K562 (cell line): ENCODE measurements around the gene HNRNPK. TPM values are rescaled to one million over a fixed set of nuclear protein-coding genes. Genes with fewer than 3 reads are reported as not detected.

ENCODE experiments used
- ATAC-seq: fragments of 200-7000 bp; cut with Tn5 transposase; 3 replicates; pipeline ENCODE4 v1.9.1; 2020; ENCODE audit warnings: moderate library complexity
- BruUV-seq: library from RNA; stranded (reverse); fragments of 400-500 nt; replicated peaks from 2 replicates; lab custom pipeline; 2021; lab: Mats Ljungman, UMichigan
- CTCF ChIA-PET: fragments of 300-600 bp; formaldehyde crosslinking; extraction: SDS; loops from one replicate; lab custom pipeline; 2021; ENCODE audit warnings: low intra/inter-chr PET ratio; lab: Yijun Ruan, JAX
- POLR2A ChIA-PET: fragments of 300-600, 350-650 bp; sonication (Branson Sonifier 250); formaldehyde crosslinking; extraction: SDS; loops from one replicate; lab custom pipeline; 2021; ENCODE audit warnings: antibody characterized with exemption, inconsistent platforms; lab: Yijun Ruan, JAX
- DNase-seq, 4 experiments: peaks; one replicate each; pipeline versions ENCODE4 v3.0.0 to v3.0.0-alpha.2; 2011 to 2018; ENCODE audit warnings: low spot score in 3 of 4, mixed read lengths in 3 of 4; ENCODE audit errors: extremely low read depth in 1 of 4
- FAIRE-seq: peaks from 2 replicates; lab custom pipeline; 2011; peaks lifted over from hg19 to GRCh38; lab: Jason Lieb, UNC
- H2AFZ ChIP-seq: 2 replicates; pipeline ENCODE4 v1.6.0; 2011; ENCODE audit warnings: low read depth, low read length, control low read depth, inconsistent platforms
- H3K27ac ChIP-seq: fragments of 200-600 bp; 3 replicates; pipeline ENCODE4 v1.8.0; 2011; ENCODE audit warnings: low read depth, mild to moderate bottlenecking, control low read depth, inconsistent platforms, low read length, moderate library complexity, mixed read lengths; ENCODE audit errors: extremely low read depth
- H3K27me3 ChIP-seq, 2 experiments: fragments of 300-600 bp in 1 of 2; 2 replicates in 1 of 2; 3 replicates in 1 of 2; pipeline versions ENCODE4 v1.6.0 to v1.8.0; 2011; ENCODE audit warnings: inconsistent platforms in 2 of 2, low read length in 2 of 2, mild to moderate bottlenecking in 1 of 2, mixed read lengths in 1 of 2, moderate library complexity in 1 of 2; ENCODE audit not compliant: control insufficient read depth in 2 of 2, insufficient read depth in 2 of 2
- H3K36me3 ChIP-seq: fragments of 300-600 bp; 3 replicates; pipeline ENCODE4 v1.8.0; 2011; ENCODE audit warnings: mild to moderate bottlenecking, low read length, inconsistent platforms; ENCODE audit not compliant: control insufficient read depth, insufficient read depth
- H3K4me1 ChIP-seq, 2 experiments: fragments of 200-600 bp in 1 of 2; replicated peaks in 1 of 2; 2 replicates in 1 of 2; 3 replicates in 1 of 2; pipeline versions ENCODE4 v1.5.1 to v1.8.0; 2011; ENCODE audit warnings: inconsistent platforms in 2 of 2, low read length in 2 of 2, mild to moderate bottlenecking in 1 of 2, mixed read lengths in 1 of 2, moderate library complexity in 1 of 2; ENCODE audit not compliant: control insufficient read depth in 2 of 2, insufficient read depth in 2 of 2
- H3K4me2 ChIP-seq: 2 replicates; pipeline ENCODE4 v1.6.1; 2011; ENCODE audit warnings: low read length, control low read depth, inconsistent platforms, mixed read lengths; ENCODE audit not compliant: insufficient read depth
- H3K4me3 ChIP-seq: fragments of 200-600 bp; sonication (generic), shearing (Covaris generic); 2 replicates; pipeline ENCODE4 v1.5.1; 2016; ENCODE audit warnings: control low read depth, inconsistent platforms
- H3K79me2 ChIP-seq: fragments of 200-600 bp; 3 replicates; pipeline ENCODE4 v1.8.0; 2011; ENCODE audit warnings: low read length, inconsistent platforms; ENCODE audit not compliant: control insufficient read depth, insufficient read depth
- H3K9ac ChIP-seq, 2 experiments: 2 replicates each; pipeline versions ENCODE4 v1.6.0 to v1.6.1; 2011; ENCODE audit warnings: low read depth in 2 of 2, low read length in 2 of 2, control low read depth in 1 of 2, inconsistent platforms in 1 of 2, mild to moderate bottlenecking in 1 of 2, mixed read lengths in 1 of 2; ENCODE audit not compliant: insufficient read depth in 1 of 2
- H3K9me1 ChIP-seq: one replicate; pipeline ENCODE4 v1.6.0; 2011; ENCODE audit warnings: inconsistent platforms, mild to moderate bottlenecking, low read length, moderate library complexity; ENCODE audit not compliant: control insufficient read depth, insufficient read depth
- H3K9me3 ChIP-seq: replicated peaks from 2 replicates; pipeline ENCODE4 v1.5.1; 2011; ENCODE audit warnings: low read depth, low read length, inconsistent platforms; ENCODE audit not compliant: control insufficient read depth, insufficient read depth
- H4K20me1 ChIP-seq: replicated peaks from 2 replicates; pipeline ENCODE4 v1.6.1; 2011; ENCODE audit warnings: low read length, inconsistent platforms, mixed read lengths; ENCODE audit not compliant: control insufficient read depth, insufficient read depth
- CREM ChIP-seq: IDR thresholded peaks from 2 replicates; pipeline ENCODE4 v1.6.1; 2014; ENCODE audit warnings: antibody characterized with exemption, low read depth
- NFE2 ChIP-seq: IDR thresholded peaks from 2 replicates; pipeline ENCODE4 v1.6.1; 2014; ENCODE audit warnings: antibody characterized with exemption, low read depth
- SP2 ChIP-seq: IDR thresholded peaks from 2 replicates; pipeline ENCODE4 v1.6.1; 2011; ENCODE audit warnings: mild to moderate bottlenecking, low read depth, low read length, moderate library complexity; ENCODE audit not compliant: poor library complexity, severe bottlenecking; ENCODE audit errors: extremely low read depth
- TRIM24 ChIP-seq, 2 experiments: fragments of 450-650 bp; IDR thresholded peaks; 2 replicates each; pipeline ENCODE4 v1.6.1; 2016
- ZNF124 ChIP-seq: sonication (generic); formaldehyde crosslinking; IDR thresholded peaks from 2 replicates; pipeline ENCODE4 v1.8.1; 2022; ENCODE audit warnings: missing genetic modification reagents
- ZNF764 ChIP-seq: fragments of 250-450 bp; sonication (Bioruptor Pico); IDR thresholded peaks from 2 replicates; pipeline ENCODE4 v1.4.0; 2020; ENCODE audit warnings: low read depth, mild to moderate bottlenecking, moderate library complexity
- WGBS: fragments of 100-300 bp; shearing (Covaris generic); methylation state at CpG from one replicate; pipeline ENCODE4 v1.1.6; 2016; ENCODE audit warnings: low coverage, mixed read lengths; ENCODE audit not compliant: insufficient coverage; ENCODE audit errors: missing lambda C conversion rate; 5-methylcytosine and 5-hydroxymethylcytosine counted together
- in situ Hi-C: fragments of 300-500 bp; cut with MboI; formaldehyde crosslinking; loops from 4 replicates; pipeline ENCODE4 v1.15.0; 2018; ENCODE audit warnings: inconsistent platforms, mixed read lengths
- intact Hi-C: fragments of 100-400 bp; cut with micrococcal nuclease; formaldehyde crosslinking; loops from 2 replicates; pipeline ENCODE4 v1.14.2; 2022
- polyA plus RNA-seq, 8 experiments: library from polyadenylated mRNA; depleted of rRNA in 4 of 8; stranded (reverse) in 5 of 8; unstranded in 3 of 8; fragments of >200 nt; fragmentation: Nextera tagmentation in 2 of 8; fragmentation: Illumina TruSeq in 1 of 8; extraction: Ambion mirVana in 2 of 8; extraction: Trizol in 1 of 8; gene quantifications; 2 replicates each; pipeline versions ENCODE4 v1.2.1 to v1.2.3, GENCODE V29; 2011 to 2014; ENCODE audit warnings: inconsistent platforms in 1 of 8, missing spikeins in 1 of 8
- total RNA-seq, 7 experiments: library from RNA; depleted of rRNA in 6 of 7; stranded (reverse); fragments of >200 nt in 6 of 7; fragmentation: Illumina TruSeq in 2 of 7; extraction: Trizol in 2 of 7; gene quantifications; 2 replicates each; pipeline versions ENCODE4 v1.2.1 to v1.2.3, GENCODE V29; 2011 to 2021; ENCODE audit warnings: low replicate concordance in 1 of 7
- TF ChIP-seq, protein P1 (sequence below), 2 experiments: fragments of 150-350 bp in 1 of 2; IDR thresholded peaks; 2 replicates each; pipeline ENCODE4 v1.6.1; 2012 to 2016; ENCODE audit warnings: low read depth in 2 of 2, low read length in 2 of 2, mild to moderate bottlenecking in 1 of 2, moderate library complexity in 1 of 2
- TF ChIP-seq, protein P2 (sequence below): sonication (generic); formaldehyde crosslinking; IDR thresholded peaks from 2 replicates; pipeline ENCODE4 v1.8.1; 2023; ENCODE audit warnings: mild to moderate bottlenecking, missing genetic modification reagents
- TF ChIP-seq, protein P3 (sequence below), 2 experiments: fragments of 450-650 bp; conservative IDR thresholded peaks; 2 replicates each; pipeline ENCODE4 v1.6.1; 2017; ENCODE audit warnings: mild to moderate bottlenecking in 2 of 2, moderate library complexity in 2 of 2
- TF ChIP-seq, protein P4 (sequence below): sonication (generic); formaldehyde crosslinking; IDR thresholded peaks from 2 replicates; pipeline ENCODE4 v1.8.0; 2022; ENCODE audit warnings: missing genetic modification reagents, mild to moderate bottlenecking, borderline replicate concordance

Gene HNRNPK
- total and polyA plus RNA-seq, 9 of the 15 experiments (the other 6 are each of a cell fraction or from before 2014, with no cell fraction given): 224 to 883 (median 618) TPM

DNA sequence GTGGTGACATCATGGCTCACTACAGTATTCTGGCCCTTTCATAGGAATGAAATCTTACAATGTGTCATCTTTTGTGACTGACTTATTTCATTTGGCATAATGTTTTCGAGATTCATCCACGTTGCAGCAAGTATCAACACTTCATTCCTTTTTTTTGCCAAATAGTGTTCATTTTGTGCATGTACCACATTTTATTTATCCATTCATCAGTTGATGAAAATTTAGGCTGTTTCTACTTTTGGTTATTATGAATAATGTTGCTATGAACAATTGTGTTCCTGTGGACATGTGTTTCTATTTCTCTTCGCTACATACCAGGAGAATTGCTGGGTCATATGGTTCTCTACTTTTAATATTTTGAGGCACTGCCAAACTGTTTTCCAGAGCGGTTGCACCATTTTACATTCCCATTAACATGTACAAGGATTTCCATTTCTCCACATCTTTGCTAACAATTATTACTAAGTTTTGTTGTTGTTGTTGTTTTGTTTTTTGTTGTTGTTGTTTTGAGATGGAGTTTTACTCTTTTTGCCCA is 44.1 kb upstream of the HNRNPK start:
- Histone ChIP-seq H4K20me1 (no peaks in the 10 kb centered on the region), H3K79me2 (no peaks in the 10 kb centered on the region), H3K4me1 (no peaks in the 10 kb centered on the region; a peak in 1 of 5 replicates), H3K4me3 (no peak overlapping the region), H3K36me3 (no peaks in the 10 kb centered on the region), H3K27ac (no peak overlapping the region), H3K9ac (no peak overlapping the region), H3K27me3 (0 out of 5 replicates have a peak, but pooled peaks cover 0 to 7% of the 10 kb centered on the region in 2 experiments), H2AFZ (no peak overlapping the region), H3K9me1 (no peaks in the 10 kb centered on the region), H3K9me3 (no peaks in the 10 kb centered on the region), H3K4me2 (no peak overlapping the region)
- no peak for DNase-seq
- FAIRE-seq: no peak
- ATAC-seq: no peak
- intact Hi-C loops: no loop called here
- ChIA-PET CTCF (no interaction called here), POLR2A (no interaction called here)
- no TSS peak for BruUV-seq
- in situ Hi-C loops: no loop called here
- 6% methylated on average over 4 of the region's 4 CpGs for WGBS
- no peak for TF ChIP-seq SP2
- TF ChIP-seq, protein P1, sequence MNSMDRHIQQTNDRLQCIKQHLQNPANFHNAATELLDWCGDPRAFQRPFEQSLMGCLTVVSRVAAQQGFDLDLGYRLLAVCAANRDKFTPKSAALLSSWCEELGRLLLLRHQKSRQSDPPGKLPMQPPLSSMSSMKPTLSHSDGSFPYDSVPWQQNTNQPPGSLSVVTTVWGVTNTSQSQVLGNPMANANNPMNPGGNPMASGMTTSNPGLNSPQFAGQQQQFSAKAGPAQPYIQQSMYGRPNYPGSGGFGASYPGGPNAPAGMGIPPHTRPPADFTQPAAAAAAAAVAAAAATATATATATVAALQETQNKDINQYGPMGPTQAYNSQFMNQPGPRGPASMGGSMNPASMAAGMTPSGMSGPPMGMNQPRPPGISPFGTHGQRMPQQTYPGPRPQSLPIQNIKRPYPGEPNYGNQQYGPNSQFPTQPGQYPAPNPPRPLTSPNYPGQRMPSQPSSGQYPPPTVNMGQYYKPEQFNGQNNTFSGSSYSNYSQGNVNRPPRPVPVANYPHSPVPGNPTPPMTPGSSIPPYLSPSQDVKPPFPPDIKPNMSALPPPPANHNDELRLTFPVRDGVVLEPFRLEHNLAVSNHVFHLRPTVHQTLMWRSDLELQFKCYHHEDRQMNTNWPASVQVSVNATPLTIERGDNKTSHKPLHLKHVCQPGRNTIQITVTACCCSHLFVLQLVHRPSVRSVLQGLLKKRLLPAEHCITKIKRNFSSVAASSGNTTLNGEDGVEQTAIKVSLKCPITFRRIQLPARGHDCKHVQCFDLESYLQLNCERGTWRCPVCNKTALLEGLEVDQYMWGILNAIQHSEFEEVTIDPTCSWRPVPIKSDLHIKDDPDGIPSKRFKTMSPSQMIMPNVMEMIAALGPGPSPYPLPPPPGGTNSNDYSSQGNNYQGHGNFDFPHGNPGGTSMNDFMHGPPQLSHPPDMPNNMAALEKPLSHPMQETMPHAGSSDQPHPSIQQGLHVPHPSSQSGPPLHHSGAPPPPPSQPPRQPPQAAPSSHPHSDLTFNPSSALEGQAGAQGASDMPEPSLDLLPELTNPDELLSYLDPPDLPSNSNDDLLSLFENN (IDR thresholded peaks at IDR 0.05; ENCODE audit: low read depth in 2 of 2, low read length in 2 of 2): no peak
- TF ChIP-seq, protein P2, sequence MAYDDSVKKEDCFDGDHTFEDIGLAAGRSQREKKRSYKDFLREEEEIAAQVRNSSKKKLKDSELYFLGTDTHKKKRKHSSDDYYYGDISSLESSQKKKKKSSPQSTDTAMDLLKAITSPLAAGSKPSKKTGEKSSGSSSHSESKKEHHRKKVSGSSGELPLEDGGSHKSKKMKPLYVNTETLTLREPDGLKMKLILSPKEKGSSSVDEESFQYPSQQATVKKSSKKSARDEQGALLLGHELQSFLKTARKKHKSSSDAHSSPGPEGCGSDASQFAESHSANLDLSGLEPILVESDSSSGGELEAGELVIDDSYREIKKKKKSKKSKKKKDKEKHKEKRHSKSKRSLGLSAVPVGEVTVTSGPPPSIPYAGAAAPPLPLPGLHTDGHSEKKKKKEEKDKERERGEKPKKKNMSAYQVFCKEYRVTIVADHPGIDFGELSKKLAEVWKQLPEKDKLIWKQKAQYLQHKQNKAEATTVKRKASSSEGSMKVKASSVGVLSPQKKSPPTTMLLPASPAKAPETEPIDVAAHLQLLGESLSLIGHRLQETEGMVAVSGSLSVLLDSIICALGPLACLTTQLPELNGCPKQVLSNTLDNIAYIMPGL: no peak
- no peak for TF ChIP-seq CREM
- TF ChIP-seq, protein P3, sequence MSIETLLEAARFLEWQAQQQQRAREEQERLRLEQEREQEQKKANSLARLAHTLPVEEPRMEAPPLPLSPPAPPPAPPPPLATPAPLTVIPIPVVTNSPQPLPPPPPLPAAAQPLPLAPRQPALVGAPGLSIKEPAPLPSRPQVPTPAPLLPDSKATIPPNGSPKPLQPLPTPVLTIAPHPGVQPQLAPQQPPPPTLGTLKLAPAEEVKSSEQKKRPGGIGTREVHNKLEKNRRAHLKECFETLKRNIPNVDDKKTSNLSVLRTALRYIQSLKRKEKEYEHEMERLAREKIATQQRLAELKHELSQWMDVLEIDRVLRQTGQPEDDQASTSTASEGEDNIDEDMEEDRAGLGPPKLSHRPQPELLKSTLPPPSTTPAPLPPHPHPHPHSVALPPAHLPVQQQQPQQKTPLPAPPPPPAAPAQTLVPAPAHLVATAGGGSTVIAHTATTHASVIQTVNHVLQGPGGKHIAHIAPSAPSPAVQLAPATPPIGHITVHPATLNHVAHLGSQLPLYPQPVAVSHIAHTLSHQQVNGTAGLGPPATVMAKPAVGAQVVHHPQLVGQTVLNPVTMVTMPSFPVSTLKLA (conservative IDR thresholded peaks at IDR 0.05): no peak
- no peak for TF ChIP-seq ZNF124 (CRISPR knock-in tag)
- TF ChIP-seq, protein P4, sequence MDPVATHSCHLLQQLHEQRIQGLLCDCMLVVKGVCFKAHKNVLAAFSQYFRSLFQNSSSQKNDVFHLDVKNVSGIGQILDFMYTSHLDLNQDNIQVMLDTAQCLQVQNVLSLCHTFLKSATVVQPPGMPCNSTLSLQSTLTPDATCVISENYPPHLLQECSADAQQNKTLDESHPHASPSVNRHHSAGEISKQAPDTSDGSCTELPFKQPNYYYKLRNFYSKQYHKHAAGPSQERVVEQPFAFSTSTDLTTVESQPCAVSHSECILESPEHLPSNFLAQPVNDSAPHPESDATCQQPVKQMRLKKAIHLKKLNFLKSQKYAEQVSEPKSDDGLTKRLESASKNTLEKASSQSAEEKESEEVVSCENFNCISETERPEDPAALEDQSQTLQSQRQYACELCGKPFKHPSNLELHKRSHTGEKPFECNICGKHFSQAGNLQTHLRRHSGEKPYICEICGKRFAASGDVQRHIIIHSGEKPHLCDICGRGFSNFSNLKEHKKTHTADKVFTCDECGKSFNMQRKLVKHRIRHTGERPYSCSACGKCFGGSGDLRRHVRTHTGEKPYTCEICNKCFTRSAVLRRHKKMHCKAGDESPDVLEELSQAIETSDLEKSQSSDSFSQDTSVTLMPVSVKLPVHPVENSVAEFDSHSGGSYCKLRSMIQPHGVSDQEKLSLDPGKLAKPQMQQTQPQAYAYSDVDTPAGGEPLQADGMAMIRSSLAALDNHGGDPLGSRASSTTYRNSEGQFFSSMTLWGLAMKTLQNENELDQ (CRISPR knock-in tag): no peak
- no peak for TF ChIP-seq NFE2
- no peak for TF ChIP-seq TRIM24 (IDR thresholded peaks at IDR 0.05)
- no peak for TF ChIP-seq ZNF764 (CRISPR knock-in tag)
